PC-9 (cell line): ENCODE data around the gene ADAMTS10. TPM values are rescaled to one million over a fixed set of nuclear protein-coding genes. Genes with fewer than 3 reads are reported as not detected.

Experiments
- BruUV-seq: library from RNA; stranded (reverse); fragments of 400-500 nt; replicated peaks from 2 replicates; lab custom pipeline; 2021; lab: Mats Ljungman, UMichigan
- CTCF ChIA-PET: fragments of 300-600 bp; sonication (Branson Sonifier 250); formaldehyde crosslinking; loops from one replicate; lab custom pipeline; 2022; ENCODE audit warnings: antibody characterized with exemption; lab: Charles Lee
- POLR2A ChIA-PET: fragments of 300-600 bp; sonication (Branson Sonifier 250); formaldehyde crosslinking; loops from one replicate; lab custom pipeline; 2022; ENCODE audit warnings: antibody characterized with exemption; ENCODE audit not compliant: unreplicated experiment; lab: Charles Lee
- DNase-seq, 2 experiments: peaks; one replicate each; pipeline versions ENCODE4 v3.0.0 to v3.0.0-alpha.2; 2015 to 2022; ENCODE audit warnings: mixed read lengths in 1 of 2
- H2AFZ ChIP-seq: fragments of 200-600 bp; sonication (generic); 2 replicates; pipeline ENCODE4 v1.8.1; 2017; ENCODE audit warnings: antibody characterized with exemption
- H3F3A ChIP-seq: fragments of 200-600 bp; sonication (generic); 2 replicates; pipeline ENCODE4 v1.8.1; 2017; ENCODE audit warnings: antibody characterized with exemption, mild to moderate bottlenecking, low read depth; ENCODE audit not compliant: insufficient read depth
- H3K27ac ChIP-seq: fragments of 200-600 bp; sonication (generic); 2 replicates; pipeline ENCODE4 v1.6.1; 2016; ENCODE audit warnings: mixed run types
- H3K27me3 ChIP-seq: fragments of 200-600 bp; sonication (generic); 2 replicates; pipeline ENCODE4 v1.6.1; 2016; ENCODE audit warnings: low read depth, mixed run types; ENCODE audit not compliant: insufficient read depth
- H3K36me3 ChIP-seq: fragments of 200-600 bp; sonication (generic); 2 replicates; pipeline ENCODE4 v1.6.1; 2016; ENCODE audit warnings: low read depth, mixed run types
- H3K4me1 ChIP-seq: fragments of 200-600 bp; sonication (generic); replicated peaks from 2 replicates; pipeline ENCODE4 v1.6.1; 2016; ENCODE audit warnings: mixed run types; ENCODE audit not compliant: insufficient read depth
- H3K4me2 ChIP-seq: fragments of 200-600 bp; sonication (generic); 2 replicates; pipeline ENCODE4 v1.6.1; 2017; ENCODE audit warnings: mixed run types
- H3K4me3 ChIP-seq: fragments of 200-600 bp; sonication (generic); 2 replicates; pipeline ENCODE4 v1.6.1; 2016; ENCODE audit warnings: mixed run types
- H3K79me2 ChIP-seq: fragments of 200-600 bp; sonication (generic); 2 replicates; pipeline ENCODE4 v1.6.1; 2017; ENCODE audit warnings: low read depth, mixed run types
- H3K9me2 ChIP-seq: fragments of 200-600 bp; sonication (generic); 2 replicates; pipeline ENCODE4 v1.8.1; 2017; ENCODE audit warnings: mild to moderate bottlenecking; ENCODE audit not compliant: insufficient read depth
- H3K9me3 ChIP-seq: fragments of 200-600 bp; sonication (generic); 2 replicates; pipeline ENCODE4 v1.8.1; 2016; ENCODE audit warnings: low read depth; ENCODE audit not compliant: insufficient read depth
- H4K20me1 ChIP-seq: fragments of 200-600 bp; sonication (generic); 2 replicates; pipeline ENCODE4 v1.8.1; 2017; ENCODE audit not compliant: insufficient read depth
- CTCF ChIP-seq: fragments of 200-600 bp; sonication (generic); conservative IDR thresholded peaks from 2 replicates; pipeline ENCODE4 v1.6.1; 2017; ENCODE audit warnings: mixed run types, antibody characterized with exemption, mild to moderate bottlenecking, moderate library complexity
- EZH2 ChIP-seq: fragments of 200-600 bp; sonication (generic); IDR thresholded peaks from 2 replicates; pipeline ENCODE4 v1.8.0; 2017; ENCODE audit warnings: antibody characterized with exemption, low read depth
- intact Hi-C: fragments of 100-400 bp; cut with micrococcal nuclease; formaldehyde crosslinking; loops from one replicate; pipeline ENCODE4 v1.10.0; 2022; ENCODE audit not compliant: unreplicated experiment
- total RNA-seq: library from RNA; stranded (reverse); gene quantifications from 2 replicates; pipeline ENCODE4 v1.2.3, GENCODE V29; 2021

ADAMTS10 gene
- total RNA-seq, 1 experiment from 2014 or later: not detected

- no peaks in the 10 kb centered on the region for H4K20me1 ChIP-seq
- H2AFZ ChIP-seq: no peak overlapping the region
- peaks cover 15% of the 10 kb centered on the region for H3F3A ChIP-seq
- H3K27me3 ChIP-seq: peaks cover 16% of the 10 kb centered on the region; the same call in 1 of the 2 replicates
- H3K4me3 ChIP-seq: no peak overlapping the region
- TF ChIP-seq EZH2 (no peak), CTCF (peak; percentile 98)
- H3K36me3 ChIP-seq: no peaks in the 10 kb centered on the region
- DNase-seq: peak in 1 of 2 experiments; percentile 48
- H3K4me2 ChIP-seq: no peak overlapping the region
- ChIA-PET POLR2A (no interaction called here), CTCF (interaction anchor here (0.6 to 0.9 kb wide), 5 partner anchors 22 to 506 kb away, joined by 4 to 16 read pairs (median 6); no protein-coding TSS in a partner anchor)
- no peaks in the 10 kb centered on the region for H3K9me2 ChIP-seq
- no TSS peak for BruUV-seq
- intact Hi-C loops: loop anchor here (1.0 kb wide), 1 partner anchor 26 kb away; no protein-coding TSS in a partner anchor
- no peaks in the 10 kb centered on the region for H3K79me2 ChIP-seq
- no peaks in the 10 kb centered on the region for H3K4me1 ChIP-seq
- H3K9me3 ChIP-seq: no peaks in the 10 kb centered on the region
- H3K27ac ChIP-seq: no peak overlapping the region
Observed at GRCh38 chr19:8615813-8616596, 5.5 kb upstream of the ADAMTS10 start.

GRCh38 chr19:8615024-8615423 lies 4.5 kb upstream of the ADAMTS10 start:
- no peak overlapping the region for H3K4me2 ChIP-seq
- 0 out of 2 replicates have a peak, but pooled peaks cover 6% of the 10 kb centered on the region for H3K27me3 ChIP-seq
- intact Hi-C loops: loop anchor here (1.0 kb wide), 1 partner anchor 27 kb away; no protein-coding TSS in a partner anchor
- no peak overlapping the region for H2AFZ ChIP-seq
- no peaks in the 10 kb centered on the region for H3K4me1 ChIP-seq
- CTCF ChIA-PET: interaction anchor here (0.9 kb wide), 1 partner anchor 261 kb away, joined by 5 read pairs; no protein-coding TSS in a partner anchor
- no peaks in the 10 kb centered on the region for H3K36me3 ChIP-seq
- TF ChIP-seq CTCF (no peak), EZH2 (no peak)
- no peaks in the 10 kb centered on the region for H3K79me2 ChIP-seq
- H3K4me3 ChIP-seq: no peak overlapping the region
- H3K9me2 ChIP-seq: no peaks in the 10 kb centered on the region
- BruUV-seq: no TSS peak
- no peaks in the 10 kb centered on the region for H3K9me3 ChIP-seq
- no peaks in the 10 kb centered on the region for H4K20me1 ChIP-seq
- no peak for DNase-seq
- POLR2A ChIA-PET: no interaction called here
- H3F3A ChIP-seq: peaks cover 15% of the 10 kb centered on the region
- no peak overlapping the region for H3K27ac ChIP-seq

- H3K4me3 ChIP-seq: no peak overlapping the region
- no peaks in the 10 kb centered on the region for H3K9me2 ChIP-seq
- intact Hi-C loops: no loop called here
- H3K36me3 ChIP-seq: no peaks in the 10 kb centered on the region
- no peak overlapping the region for H3K27ac ChIP-seq
- H2AFZ ChIP-seq: no peak overlapping the region
- no peaks in the 10 kb centered on the region for H3K79me2 ChIP-seq
- POLR2A ChIA-PET: no interaction called here
- 0 out of 2 replicates have a peak, but pooled peaks cover 2% of the 10 kb centered on the region for H3K27me3 ChIP-seq
- H3K4me2 ChIP-seq: no peak overlapping the region
- H3K9me3 ChIP-seq: no peaks in the 10 kb centered on the region
- CTCF ChIA-PET: interaction anchor here (0.8 kb wide), 1 partner anchor 28 kb away, joined by 3 read pairs; no protein-coding TSS in a partner anchor
- no peak for TF ChIP-seq EZH2
- TF ChIP-seq CTCF: no peak
- BruUV-seq: no TSS peak
- H4K20me1 ChIP-seq: no peaks in the 10 kb centered on the region
- no peaks in the 10 kb centered on the region for H3K4me1 ChIP-seq
- DNase-seq: no peak
- peaks cover 14% of the 10 kb centered on the region for H3F3A ChIP-seq
Observed at GRCh38 chr19:8614455-8614854, 3.9 kb upstream of the ADAMTS10 start.
